Mammary epithelial cell (primary cell): Measurements from ENCODE around the gene TPPP.

Experiments
- EZH2 ChIP-seq: IDR thresholded peaks from 2 replicates; pipeline ENCODE4 v1.6.1; 2012; ENCODE audit warnings: low read length, inconsistent platforms, borderline replicate concordance
- TF ChIP-seq, protein P1 (sequence below), 2 donors: IDR thresholded peaks in 1 of 2; conservative IDR thresholded peaks in 1 of 2; 2 replicates each; pipeline ENCODE4 v1.5.1; 2011 to 2012; ENCODE audit warnings: inconsistent platforms in 2 of 2, low read length in 2 of 2, mild to moderate bottlenecking in 2 of 2, control low read depth in 1 of 2, low read depth in 1 of 2; ENCODE audit not compliant: insufficient read depth in 1 of 2; ENCODE audit errors: extremely low read depth in 1 of 2

DNA sequence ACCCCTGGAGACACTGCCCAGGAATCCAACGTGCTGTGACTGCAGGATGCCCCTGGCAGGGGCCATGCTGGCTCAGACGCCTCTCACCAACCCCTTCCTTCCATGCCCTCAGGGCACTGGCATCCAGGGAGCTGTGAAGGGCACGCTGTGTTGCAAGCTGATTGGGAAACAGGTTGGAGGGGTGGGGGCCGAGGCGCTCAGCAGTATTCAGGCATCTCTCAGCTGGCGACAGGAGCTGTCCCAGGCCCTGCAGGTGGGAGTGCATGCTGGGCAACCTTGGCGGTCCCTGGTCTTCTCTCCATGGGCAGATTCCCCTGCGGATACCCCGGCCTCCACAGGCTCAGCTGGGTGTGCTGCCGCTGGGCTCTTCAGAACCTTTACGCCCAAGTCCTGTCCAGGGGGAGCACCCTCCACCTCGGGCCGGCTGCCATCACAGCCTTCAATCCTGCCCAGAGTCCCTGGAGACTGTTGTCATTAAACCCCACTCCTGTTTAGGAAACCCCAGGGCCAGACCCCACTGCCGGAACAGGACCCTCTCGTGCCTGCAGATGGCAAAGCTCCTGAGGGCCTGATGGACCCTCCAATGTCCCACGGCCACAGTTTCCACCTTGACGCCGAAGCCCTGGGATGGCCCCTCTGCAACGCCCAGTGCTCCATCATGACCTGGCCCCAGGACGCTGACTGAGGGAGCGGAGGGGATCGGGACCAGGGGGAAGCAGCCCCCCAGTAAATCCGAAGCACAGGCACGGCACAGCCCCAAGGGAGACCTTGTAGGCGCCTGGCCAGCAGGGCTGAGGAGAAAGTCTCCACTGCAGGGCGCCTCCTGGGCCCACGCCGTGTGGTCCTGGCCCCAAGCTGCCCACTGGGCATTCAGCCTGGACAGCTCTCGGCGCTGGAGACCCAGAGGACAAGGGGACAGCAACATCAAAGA, 9.3 kb downstream of the TPPP start:
- TF ChIP-seq, protein P1, sequence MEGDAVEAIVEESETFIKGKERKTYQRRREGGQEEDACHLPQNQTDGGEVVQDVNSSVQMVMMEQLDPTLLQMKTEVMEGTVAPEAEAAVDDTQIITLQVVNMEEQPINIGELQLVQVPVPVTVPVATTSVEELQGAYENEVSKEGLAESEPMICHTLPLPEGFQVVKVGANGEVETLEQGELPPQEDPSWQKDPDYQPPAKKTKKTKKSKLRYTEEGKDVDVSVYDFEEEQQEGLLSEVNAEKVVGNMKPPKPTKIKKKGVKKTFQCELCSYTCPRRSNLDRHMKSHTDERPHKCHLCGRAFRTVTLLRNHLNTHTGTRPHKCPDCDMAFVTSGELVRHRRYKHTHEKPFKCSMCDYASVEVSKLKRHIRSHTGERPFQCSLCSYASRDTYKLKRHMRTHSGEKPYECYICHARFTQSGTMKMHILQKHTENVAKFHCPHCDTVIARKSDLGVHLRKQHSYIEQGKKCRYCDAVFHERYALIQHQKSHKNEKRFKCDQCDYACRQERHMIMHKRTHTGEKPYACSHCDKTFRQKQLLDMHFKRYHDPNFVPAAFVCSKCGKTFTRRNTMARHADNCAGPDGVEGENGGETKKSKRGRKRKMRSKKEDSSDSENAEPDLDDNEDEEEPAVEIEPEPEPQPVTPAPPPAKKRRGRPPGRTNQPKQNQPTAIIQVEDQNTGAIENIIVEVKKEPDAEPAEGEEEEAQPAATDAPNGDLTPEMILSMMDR (conservative IDR thresholded peaks at IDR 0.05 in 1 of 2, IDR thresholded peaks at IDR 0.05 in 1 of 2; ENCODE audit: extremely low read depth in 1 of 2, insufficient read depth in 1 of 2, low read depth in 1 of 2, low read length in 2 of 2) = no peak
- TF ChIP-seq EZH2 = no peak
